Activated CD8-positive, alpha-beta memory T cell treated with anti-CD3 and anti-CD28 coated beads, Interleukin-2, amount 50 U/mL, for 24 hours (primary cell): ENCODE results near the gene NT5E.
"Not testable (repeated sequence)": the region's sequence is repeated elsewhere in the genome, so short reads cannot be mapped to it uniquely, and the experiment has no call there.

Experiments
- DNase-seq: peaks from one replicate; pipeline ENCODE4 v3.0.0-alpha.2; 2020; ENCODE audit errors: extremely low read depth

Gene NT5E

GRCh38 chr6:85493389-85493788 is 43.5 kb downstream of the NT5E start:
- DNase-seq: no peak

- DNase-seq: no peak
Measured at GRCh38 chr6:85494547-85495536, 45.0 kb downstream of the NT5E start.

GRCh38 chr6:85496009-85496579 is 46.2 kb downstream of the NT5E start:
- DNase-seq: no peak

GRCh38 chr6:85496856-85497255 is 47.0 kb downstream of the NT5E start:
- DNase-seq: no peak

DNA sequence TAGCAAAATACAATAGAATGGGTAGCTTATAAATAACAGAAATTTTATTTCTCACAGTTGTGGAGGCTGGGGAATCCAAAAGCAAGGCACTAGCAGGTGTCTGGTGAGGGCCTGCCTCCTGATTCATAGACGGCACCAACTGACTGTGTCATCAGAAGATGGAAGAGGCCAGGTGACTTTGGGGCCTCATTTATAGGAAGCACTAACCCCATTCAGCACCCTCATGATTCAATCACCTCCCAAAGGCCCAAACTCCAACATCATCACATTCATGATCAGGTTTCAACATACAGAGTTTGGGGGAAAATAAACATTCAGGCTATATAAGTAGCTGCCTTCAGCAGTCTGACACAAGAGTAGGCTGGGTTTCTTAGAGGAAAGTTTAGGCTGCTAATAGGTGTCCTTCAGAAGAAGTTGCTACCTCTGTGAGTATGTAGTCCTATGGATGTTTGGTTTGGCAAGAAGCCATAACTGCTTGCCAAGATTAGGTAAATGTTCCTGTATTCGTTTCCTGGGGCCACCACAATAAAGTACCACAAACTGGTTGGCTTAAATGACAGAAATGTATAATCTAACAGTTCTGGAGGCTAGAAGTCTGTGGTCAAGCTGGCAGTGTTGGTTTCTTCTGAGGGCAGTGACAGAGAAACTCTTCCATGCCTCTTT is 48.8 kb downstream of the NT5E start:
- DNase-seq: no peak

GRCh38 chr6:85506441-85507093 is 56.7 kb downstream of the NT5E start:
- no peak for DNase-seq

DNA sequence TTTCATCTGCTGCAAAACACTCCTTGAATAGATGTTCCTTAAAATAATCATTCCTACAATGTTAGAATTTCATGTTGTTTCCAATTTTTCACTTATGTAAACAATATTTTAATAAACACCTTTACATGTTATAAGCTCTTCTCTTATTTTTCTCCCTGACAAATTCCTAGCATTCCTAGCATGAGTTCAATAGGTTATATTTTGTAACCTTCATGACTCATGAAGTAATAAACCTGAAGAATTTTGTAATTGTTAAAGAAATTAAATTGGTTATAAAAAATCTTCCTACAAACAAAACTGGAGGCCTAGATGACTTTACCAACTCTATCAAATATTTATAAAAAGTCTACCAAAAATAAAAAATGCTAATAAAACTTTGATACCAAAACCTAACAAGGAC is 66.3 kb downstream of the NT5E start:
- DNase-seq: no peak

- DNase-seq: not testable (repeated sequence)
Measured at GRCh38 chr6:85524281-85524680, 74.4 kb downstream of the NT5E start.

GRCh38 chr6:85537055-85537494 is 87.2 kb downstream of the NT5E start:
- DNase-seq: no peak

DNA sequence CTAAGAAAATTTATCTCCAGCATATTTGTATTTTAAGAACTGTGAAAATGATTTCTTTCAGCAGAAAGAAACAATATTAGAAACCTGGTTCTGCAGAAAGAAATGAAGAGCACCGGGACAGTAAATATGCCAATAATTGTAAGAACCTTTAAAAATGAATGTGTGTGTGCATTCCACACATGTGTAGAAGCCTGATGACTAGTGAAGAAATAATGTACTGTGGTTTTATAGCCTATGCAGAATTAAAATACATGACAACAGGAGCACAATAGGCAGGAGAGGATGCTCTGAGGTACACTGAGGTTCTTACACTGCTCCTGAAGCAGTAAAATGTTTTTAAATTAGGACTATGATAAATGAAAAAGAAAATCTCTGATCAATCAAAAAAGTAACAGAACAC is 94.9 kb downstream of the NT5E start:
- DNase-seq: no peak
